ENCODE data around the gene ST3GAL3.
"Not testable (repeated sequence)": the region's sequence is repeated elsewhere in the genome, so short reads cannot be mapped to it uniquely, and the experiment has no call there.

The ST3GAL3 gene

GRCh38 chr1:43704838-43705237, 2.5 kb upstream of the ST3GAL3 start:
- no peak for DNase-seq

- DNase-seq: peak; percentile 39
These were observed 2.0 kb upstream of the ST3GAL3 start for GRCh38 chr1:43705334-43705733.

- DNase-seq: peak; percentile 42
These were observed 1.2 kb upstream of the ST3GAL3 start for GRCh38 chr1:43705982-43706597.

GRCh38 chr1:43706598-43707189, 642 bp upstream of the ST3GAL3 start:
- DNase-seq: peak; percentile 63

- DNase-seq: peak; percentile 64
These were observed 670 bp downstream of the ST3GAL3 start for GRCh38 chr1:43708002-43708410.

- DNase-seq: no peak
These were observed 3.7 kb downstream of the ST3GAL3 start for GRCh38 chr1:43711049-43711448.

GRCh38 chr1:43711524-43712386, 4.4 kb downstream of the ST3GAL3 start:
- no peak for DNase-seq

GRCh38 chr1:43716559-43717281, 9.4 kb downstream of the ST3GAL3 start:
- no peak for DNase-seq

- no peak for DNase-seq
These were observed 11.7 kb downstream of the ST3GAL3 start for GRCh38 chr1:43719063-43719462.

GRCh38 chr1:43719670-43720419, 12.5 kb downstream of the ST3GAL3 start:
- not testable (repeated sequence) for DNase-seq

- no peak for DNase-seq
These were observed 15.5 kb downstream of the ST3GAL3 start for GRCh38 chr1:43722810-43723209.

- no peak for DNase-seq
These were observed 22.6 kb downstream of the ST3GAL3 start for GRCh38 chr1:43729816-43730463.

GRCh38 chr1:43731867-43732531, 24.7 kb downstream of the ST3GAL3 start:
- peak; percentile 50 for DNase-seq

- no peak for DNase-seq
These were observed 29.5 kb downstream of the ST3GAL3 start for GRCh38 chr1:43736819-43737218.

GRCh38 chr1:43742026-43742425, 34.7 kb downstream of the ST3GAL3 start:
- no peak for DNase-seq

GRCh38 chr1:43743206-43743605, 35.9 kb downstream of the ST3GAL3 start:
- DNase-seq: no peak

- no peak for DNase-seq
These were observed 40.4 kb downstream of the ST3GAL3 start for GRCh38 chr1:43747736-43748135.

- DNase-seq: peak; percentile 31
These were observed 42.7 kb downstream of the ST3GAL3 start for GRCh38 chr1:43750083-43750482.

GRCh38 chr1:43753422-43753821, 46.1 kb downstream of the ST3GAL3 start:
- DNase-seq: no peak

GRCh38 chr1:43754892-43755291, 47.6 kb downstream of the ST3GAL3 start:
- no peak for DNase-seq

- no peak for DNase-seq
These were observed 50.2 kb downstream of the ST3GAL3 start for GRCh38 chr1:43757343-43758053.

Measured in OCI-M1 (cell line).